GM12878 (cell line): ENCODE results near the gene GEMIN7. TPM values are rescaled to one million over a fixed set of nuclear protein-coding genes. Genes with fewer than 3 reads are reported as not detected.
A peak's percentile ranks its signal among the peaks of the same experiment; 100 is the strongest.

Source experiments
- ATAC-seq: fragments of 200-7000 bp; cut with Tn5 transposase; 3 replicates; pipeline ENCODE4 v1.9.1; 2020; ENCODE audit warnings: mild to moderate bottlenecking, moderate library complexity
- BruUV-seq: library from RNA; stranded (reverse); fragments of 400-500 nt; replicated peaks from 2 replicates; lab custom pipeline; 2021; lab: Mats Ljungman, UMichigan
- CTCF ChIA-PET: fragments of 300-600 bp; sonication (Branson Sonifier 250); formaldehyde crosslinking; extraction: SDS; loops from one replicate; lab custom pipeline; 2021; ENCODE audit warnings: inconsistent platforms; lab: Yijun Ruan, JAX
- POLR2A ChIA-PET: fragments of 350-600 bp; formaldehyde crosslinking; extraction: SDS; loops from one replicate; lab custom pipeline; 2021; ENCODE audit warnings: inconsistent platforms; lab: Charles Lee
- RAD21 ChIA-PET: fragments of 300-600 bp; sonication (Branson Sonifier 250); formaldehyde crosslinking; loops from one replicate; lab custom pipeline; 2023; ENCODE audit warnings: antibody characterized with exemption; ENCODE audit not compliant: unreplicated experiment; lab: Charles Lee
- SMC1A ChIA-PET: fragments of 300-600 bp; sonication (Branson Sonifier 250); formaldehyde crosslinking; loops from one replicate; lab custom pipeline; 2023; ENCODE audit not compliant: unreplicated experiment, uncharacterized antibody; lab: Charles Lee
- DNase-seq: peaks from one replicate; pipeline ENCODE4 v3.0.0-alpha.2; 2011; ENCODE audit warnings: low read depth, low spot score
- FAIRE-seq: peaks from 3 replicates; lab custom pipeline; 2011; peaks lifted over from hg19 to GRCh38; lab: Jason Lieb, UNC
- H2AFZ ChIP-seq: 2 replicates; pipeline ENCODE4 v1.6.0; 2011; ENCODE audit warnings: low read depth, low read length, control low read depth; ENCODE audit not compliant: control insufficient read depth
- H3K27ac ChIP-seq: 2 replicates; pipeline ENCODE4 v1.5.1; 2011; ENCODE audit warnings: control low read depth; ENCODE audit not compliant: control insufficient read depth, insufficient read depth
- H3K27me3 ChIP-seq, 2 experiments: replicated peaks in 1 of 2; 2 replicates each; pipeline versions ENCODE4 v1.6.0 to v1.6.1; 2011; ENCODE audit warnings: low read length in 1 of 2; ENCODE audit not compliant: control insufficient read depth in 2 of 2, insufficient read depth in 2 of 2
- H3K36me3 ChIP-seq, 2 experiments: 2 replicates each; pipeline ENCODE4 v1.5.1; 2011; ENCODE audit warnings: low read length in 1 of 2; ENCODE audit not compliant: control insufficient read depth in 2 of 2, insufficient read depth in 2 of 2
- H3K4me1 ChIP-seq: 2 replicates; pipeline ENCODE4 v1.6.1; 2011; ENCODE audit warnings: mild to moderate bottlenecking, low read length, moderate library complexity, mixed read lengths; ENCODE audit not compliant: control insufficient read depth, insufficient read depth
- H3K4me2 ChIP-seq: 2 replicates; pipeline ENCODE4 v1.6.0; 2011; ENCODE audit warnings: control low read depth; ENCODE audit not compliant: control insufficient read depth, insufficient read depth
- H3K4me3 ChIP-seq: fragments of 200-600 bp; sonication (generic); 2 replicates; pipeline ENCODE4 v1.5.1; 2016
- H3K79me2 ChIP-seq: 2 replicates; pipeline ENCODE4 v1.6.0; 2011; ENCODE audit warnings: low read length; ENCODE audit not compliant: control insufficient read depth, insufficient read depth
- H3K9ac ChIP-seq: 2 replicates; pipeline ENCODE4 v1.8.0; 2011; ENCODE audit warnings: low read length, control low read depth, mixed read lengths; ENCODE audit not compliant: control insufficient read depth, insufficient read depth
- H3K9me3 ChIP-seq: replicated peaks from 3 replicates; pipeline ENCODE4 v1.5.1; 2011; ENCODE audit warnings: mild to moderate bottlenecking, low read length; ENCODE audit not compliant: control insufficient read depth, insufficient read depth
- H4K20me1 ChIP-seq: 2 replicates; pipeline ENCODE4 v1.6.0; 2011; ENCODE audit not compliant: control insufficient read depth, insufficient read depth
- BCL3 ChIP-seq: IDR thresholded peaks from 2 replicates; pipeline ENCODE4 v1.6.1; 2011; ENCODE audit warnings: borderline replicate concordance, low read depth, mild to moderate bottlenecking, moderate library complexity, low read length; ENCODE audit not compliant: insufficient read depth, poor library complexity, severe bottlenecking
- BCLAF1 ChIP-seq: fragments of 450-650 bp; IDR thresholded peaks from 2 replicates; pipeline ENCODE4 v1.6.1; 2017; ENCODE audit warnings: antibody characterized with exemption, mild to moderate bottlenecking, moderate library complexity
- CEBPZ ChIP-seq: fragments of 150-350 bp; IDR thresholded peaks from 2 replicates; pipeline ENCODE4 v1.6.1; 2016; ENCODE audit warnings: low read depth, low read length
- CTCF ChIP-seq, 3 experiments: IDR thresholded peaks in 2 of 3; conservative IDR thresholded peaks in 1 of 3; 2 replicates each; pipeline ENCODE4 v1.5.1; 2011; ENCODE audit warnings: low read depth in 3 of 3, low read length in 3 of 3, mild to moderate bottlenecking in 3 of 3, control low read depth in 2 of 3, moderate library complexity in 2 of 3, inconsistent platforms in 1 of 3, mixed read lengths in 1 of 3; ENCODE audit not compliant: control insufficient read depth in 2 of 3, insufficient read depth in 1 of 3; ENCODE audit errors: extremely low read depth in 1 of 3
- PAX8 ChIP-seq: fragments of 450-650 bp; IDR thresholded peaks from 2 replicates; pipeline ENCODE4 v1.6.1; 2017; ENCODE audit warnings: mild to moderate bottlenecking, moderate library complexity
- RUNX3 ChIP-seq: IDR thresholded peaks from 2 replicates; pipeline ENCODE4 v1.6.1; 2012; ENCODE audit warnings: low read length, inconsistent platforms
- SMC3 ChIP-seq: IDR thresholded peaks from 2 replicates; pipeline ENCODE4 v1.6.1; 2011; ENCODE audit warnings: low read length, improper control_type of control experiment, borderline replicate concordance
- TAF1 ChIP-seq: IDR thresholded peaks from 2 replicates; pipeline ENCODE4 v1.6.1; 2011; ENCODE audit warnings: mild to moderate bottlenecking, low read depth, low read length, borderline replicate concordance
- ZNF217 ChIP-seq: fragments of 450-650 bp; IDR thresholded peaks from 2 replicates; pipeline ENCODE4 v1.6.1; 2017; ENCODE audit warnings: antibody characterized with exemption, mild to moderate bottlenecking
- WGBS: methylation state at CpG from one replicate; pipeline ENCODE4 v1.1.6; 2016; ENCODE audit warnings: low lambda C conversion rate; ENCODE audit not compliant: insufficient replicate concordance, insufficient coverage; ENCODE audit errors: missing lambda C conversion rate; 5-methylcytosine and 5-hydroxymethylcytosine counted together
- in situ Hi-C: fragments of 300-500 bp; cut with MboI; formaldehyde crosslinking; loops from 9 replicates; pipeline ENCODE4 v1.14.3; 2018; ENCODE audit warnings: mixed read lengths
- intact Hi-C: fragments of 100-400 bp; cut with micrococcal nuclease; formaldehyde crosslinking; loops from one replicate; pipeline ENCODE4 v1.14.2; 2022; ENCODE audit not compliant: unreplicated experiment
- polyA plus RNA-seq, 11 experiments: library from polyadenylated mRNA; depleted of rRNA in 4 of 11; unstranded in 6 of 11; stranded (reverse) in 5 of 11; fragments of >200 nt; fragmentation: Nextera tagmentation in 4 of 11; fragmentation: Illumina TruSeq in 1 of 11; extraction: Ambion mirVana in 4 of 11; extraction: Trizol in 1 of 11; gene quantifications; 1 replicate in 1 of 11; 2 replicates in 10 of 11; pipeline versions ENCODE4 v1.2.1 to v1.2.3, GENCODE V29; 2011 to 2016; ENCODE audit warnings: inconsistent platforms in 2 of 11, missing spikeins in 2 of 11, low read depth in 1 of 11
- total RNA-seq, 4 experiments: library from RNA; depleted of rRNA in 3 of 4; stranded (reverse); fragments of >200 nt in 3 of 4; fragmentation: Illumina TruSeq in 1 of 4; extraction: Trizol in 1 of 4; gene quantifications; 2 replicates each; pipeline versions ENCODE4 v1.2.1 to v1.2.3, GENCODE V29; 2013 to 2021

The GEMIN7 gene
- total and polyA plus RNA-seq, 10 of the 15 experiments (the other 5 are each of a cell fraction or from before 2014, with no cell fraction given) = 21.1 to 76.7 (median 44.9) TPM

- intact Hi-C loops = no loop called here
- Histone ChIP-seq H4K20me1 (no peaks in the 10 kb centered on the region), H3K27ac (no peak overlapping the region), H3K4me3 (no peak overlapping the region), H3K79me2 (peaks cover 26% of the 10 kb centered on the region), H2AFZ (no peak overlapping the region), H3K27me3 (no peaks in the 10 kb centered on the region), H3K9me3 (no peaks in the 10 kb centered on the region), H3K4me2 (no peak overlapping the region), H3K9ac (no peak overlapping the region), H3K4me1 (peaks cover 28% of the 10 kb centered on the region), H3K36me3 (peaks cover 3 to 5% of the 10 kb centered on the region in 2 experiments; a peak in 3 of 4 replicates)
- RAD21 ChIA-PET = interaction anchor here (0.6 to 1.1 kb wide), 3 partner anchors 47 to 213 kb away, joined by 3 read pairs; partner anchors contain the start of genes GEMIN7 and TRAPPC6A
- ATAC-seq (peak; percentile 67), FAIRE-seq (no peak), DNase-seq (no peak)
- SMC1A ChIA-PET = interaction anchor here (1.1 to 1.4 kb wide), 2 partner anchors 20 to 32 kb away, joined by 3 read pairs; no protein-coding TSS in a partner anchor
- CTCF ChIA-PET = interaction anchor here (0.5 to 1.7 kb wide), 8 partner anchors 11 to 477 kb away, joined by 3 to 6 read pairs (median 3); no protein-coding TSS in a partner anchor
- no TSS peak for BruUV-seq
- 31% methylated on average over 13 of the region's 13 CpGs for WGBS
- in situ Hi-C loops = no loop called here
- POLR2A ChIA-PET = interaction anchor here (0.6 to 1.4 kb wide), 2 partner anchors 48 to 52 kb away, joined by 3 read pairs; partner anchors contain the start of gene GEMIN7
- TF ChIP-seq BCLAF1 = no peak
- no peak for TF ChIP-seq TAF1
- peak; percentile 27; the same call in 1 of the 2 replicates for TF ChIP-seq SMC3
- no peak for TF ChIP-seq ZNF217
- no peak for TF ChIP-seq CEBPZ
- TF ChIP-seq BCL3 = no peak
- no peak for TF ChIP-seq PAX8
- no peak for TF ChIP-seq RUNX3
- peak; percentile 36 to 48 (median 45); a peak in 5 of 6 replicates for TF ChIP-seq CTCF (IDR thresholded peaks at IDR 0.05 in 2 of 3, conservative IDR thresholded peaks at IDR 0.05 in 1 of 3; ENCODE audit: control insufficient read depth in 2 of 3, extremely low read depth in 1 of 3, insufficient read depth in 1 of 3, low read depth in 3 of 3, low read length in 3 of 3)
These were observed 52.0 kb downstream of the GEMIN7 start for GRCh38 chr19:45130888-45131615.
